Smooth muscle cell (in vitro differentiated cells): ENCODE measurements around the gene C2CD2. TPM values are rescaled to one million over a fixed set of nuclear protein-coding genes. Genes with fewer than 3 reads are reported as not detected.
"Not testable (repeated sequence)": the region's sequence is repeated elsewhere in the genome, so short reads cannot be mapped to it uniquely, and the experiment has no call there.

Experiments used
- DNase-seq: peaks from one replicate; lab custom pipeline; 2025; ENCODE audit not compliant: unreplicated experiment; lab: John Stamatoyannopoulos, UW
- H2AFZ ChIP-seq: fragments of 200-600 bp; sonication (generic); 2 replicates; pipeline ENCODE4 v1.6.0; 2016; ENCODE audit warnings: antibody characterized with exemption, low read depth, mild to moderate bottlenecking
- H3F3A ChIP-seq: fragments of 200-600 bp; sonication (generic); 2 replicates; pipeline ENCODE4 v1.6.0; 2017; ENCODE audit warnings: antibody characterized with exemption, low read depth
- H3K27ac ChIP-seq: fragments of 200-600 bp; sonication (generic); 2 replicates; pipeline ENCODE4 v1.5.1; 2016; ENCODE audit warnings: low read depth, mild to moderate bottlenecking
- H3K27me3 ChIP-seq: fragments of 200-600 bp; sonication (generic); 2 replicates; pipeline ENCODE4 v1.6.1; 2016; ENCODE audit warnings: low read depth, mild to moderate bottlenecking
- H3K36me3 ChIP-seq: fragments of 200-600 bp; sonication (generic); 2 replicates; pipeline ENCODE4 v1.5.1; 2016; ENCODE audit warnings: low read depth
- H3K4me1 ChIP-seq: fragments of 200-600 bp; sonication (generic); 2 replicates; pipeline ENCODE4 v1.5.1; 2016; ENCODE audit warnings: low read depth
- H3K4me2 ChIP-seq: fragments of 200-600 bp; sonication (generic); 2 replicates; pipeline ENCODE4 v1.6.0; 2016; ENCODE audit warnings: mild to moderate bottlenecking
- H3K4me3 ChIP-seq: fragments of 200-600 bp; sonication (generic); 2 replicates; pipeline ENCODE4 v1.5.1; 2016; ENCODE audit warnings: mild to moderate bottlenecking
- H3K79me2 ChIP-seq: fragments of 200-600 bp; sonication (generic); 2 replicates; pipeline ENCODE4 v1.6.0; 2016; ENCODE audit warnings: low read depth, mild to moderate bottlenecking
- H3K9ac ChIP-seq: fragments of 200-600 bp; sonication (generic); 2 replicates; pipeline ENCODE4 v1.6.0; 2016; ENCODE audit warnings: low read depth
- H3K9me3 ChIP-seq: fragments of 200-600 bp; sonication (generic); replicated peaks from 2 replicates; pipeline ENCODE4 v1.5.1; 2016; ENCODE audit warnings: low read depth
- H4K20me1 ChIP-seq: fragments of 200-600 bp; sonication (generic); 2 replicates; pipeline ENCODE4 v1.6.0; 2016; ENCODE audit warnings: low read depth
- WGBS: methylation state at CpG from one replicate; pipeline ENCODE4 v1.1.7; 2016; ENCODE audit warnings: low lambda C conversion rate; 5-methylcytosine and 5-hydroxymethylcytosine counted together
- polyA plus RNA-seq: library from polyadenylated mRNA; unstranded; fragments of >200 nt; fragmentation: Nextera tagmentation; extraction: Ambion mirVana; gene quantifications from 2 replicates; pipeline ENCODE4 v1.2.1, GENCODE V29; 2016
- total RNA-seq: library from RNA; depleted of rRNA; stranded (reverse); fragments of >200 nt; gene quantifications from 2 replicates; pipeline ENCODE4 v1.2.3, GENCODE V29; 2014
- TF ChIP-seq, protein P1 (sequence below): fragments of 200-600 bp; sonication (generic); IDR thresholded peaks from 2 replicates; pipeline ENCODE4 v1.5.1; 2017; ENCODE audit warnings: borderline replicate concordance, mild to moderate bottlenecking, antibody characterized with exemption; ENCODE audit not compliant: insufficient read depth, poor library complexity, severe bottlenecking

C2CD2 gene
- total and polyA plus RNA-seq, 2 experiments from 2014 or later: 3.4 to 6.1 TPM

DNA sequence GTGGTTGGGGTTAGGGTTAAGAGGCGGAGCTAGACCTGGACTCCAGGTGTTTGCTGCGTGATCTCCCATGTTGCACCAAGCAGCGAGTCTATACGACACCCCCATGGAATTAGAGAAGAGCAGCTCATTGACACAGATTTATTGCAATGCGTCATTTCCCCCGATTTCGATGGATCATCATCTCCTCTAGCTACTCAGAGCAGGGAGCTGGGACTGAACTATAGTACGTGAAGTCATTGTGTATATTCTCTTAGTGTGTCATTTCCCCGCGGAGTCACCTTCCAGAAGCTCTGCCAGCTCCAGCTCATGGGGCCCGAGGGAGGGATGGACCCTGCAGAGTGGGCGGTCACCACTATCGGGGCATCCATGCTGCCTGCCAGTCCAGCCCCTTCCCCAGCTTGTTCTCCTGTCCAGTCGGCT, 7.5 kb upstream of the C2CD2 start:
- Histone ChIP-seq H3K9ac (no peak overlapping the region), H3K27ac (no peak overlapping the region), H3K9me3 (no peaks in the 10 kb centered on the region), H3K4me3 (no peak overlapping the region), H3K79me2 (no peaks in the 10 kb centered on the region), H4K20me1 (no peaks in the 10 kb centered on the region), H3K27me3 (no peaks in the 10 kb centered on the region), H3K36me3 (no peaks in the 10 kb centered on the region), H3F3A (peaks cover 12% of the 10 kb centered on the region), H3K4me1 (peaks cover 5% of the 10 kb centered on the region), H3K4me2 (no peak overlapping the region), H2AFZ (no peak overlapping the region)
- no peak for DNase-seq
- 91% methylated on average over 14 of the region's 14 CpGs for WGBS
- TF ChIP-seq, protein P1, sequence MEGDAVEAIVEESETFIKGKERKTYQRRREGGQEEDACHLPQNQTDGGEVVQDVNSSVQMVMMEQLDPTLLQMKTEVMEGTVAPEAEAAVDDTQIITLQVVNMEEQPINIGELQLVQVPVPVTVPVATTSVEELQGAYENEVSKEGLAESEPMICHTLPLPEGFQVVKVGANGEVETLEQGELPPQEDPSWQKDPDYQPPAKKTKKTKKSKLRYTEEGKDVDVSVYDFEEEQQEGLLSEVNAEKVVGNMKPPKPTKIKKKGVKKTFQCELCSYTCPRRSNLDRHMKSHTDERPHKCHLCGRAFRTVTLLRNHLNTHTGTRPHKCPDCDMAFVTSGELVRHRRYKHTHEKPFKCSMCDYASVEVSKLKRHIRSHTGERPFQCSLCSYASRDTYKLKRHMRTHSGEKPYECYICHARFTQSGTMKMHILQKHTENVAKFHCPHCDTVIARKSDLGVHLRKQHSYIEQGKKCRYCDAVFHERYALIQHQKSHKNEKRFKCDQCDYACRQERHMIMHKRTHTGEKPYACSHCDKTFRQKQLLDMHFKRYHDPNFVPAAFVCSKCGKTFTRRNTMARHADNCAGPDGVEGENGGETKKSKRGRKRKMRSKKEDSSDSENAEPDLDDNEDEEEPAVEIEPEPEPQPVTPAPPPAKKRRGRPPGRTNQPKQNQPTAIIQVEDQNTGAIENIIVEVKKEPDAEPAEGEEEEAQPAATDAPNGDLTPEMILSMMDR: no peak

DNA sequence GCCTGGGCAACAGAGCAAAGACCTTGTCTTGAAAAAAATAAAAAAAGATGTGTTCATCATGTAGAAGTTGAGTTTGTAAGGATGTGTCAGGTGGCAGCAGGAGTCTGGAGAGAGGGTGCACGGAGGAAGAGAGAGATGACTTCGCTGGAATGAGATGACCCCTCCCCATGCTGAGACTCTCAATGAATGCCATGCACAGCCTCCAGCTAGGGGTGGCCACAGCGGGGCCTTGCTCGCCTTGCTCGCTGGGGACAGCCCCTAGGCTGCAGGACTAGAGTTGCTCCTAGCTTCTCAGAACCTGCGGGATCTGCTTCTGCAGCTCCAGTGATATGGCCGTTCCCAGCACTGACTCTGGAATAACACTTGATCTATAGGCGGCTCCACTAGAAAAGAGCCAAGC, 6.6 kb upstream of the C2CD2 start:
- Histone ChIP-seq H3K36me3 (no peaks in the 10 kb centered on the region), H2AFZ (no peak overlapping the region), H3K9ac (no peak overlapping the region), H4K20me1 (no peaks in the 10 kb centered on the region), H3K4me3 (no peak overlapping the region), H3K27ac (no peak overlapping the region), H3K4me1 (peaks cover 5% of the 10 kb centered on the region), H3K27me3 (no peaks in the 10 kb centered on the region), H3K9me3 (no peaks in the 10 kb centered on the region), H3K4me2 (no peak overlapping the region), H3F3A (peaks cover 13% of the 10 kb centered on the region), H3K79me2 (no peaks in the 10 kb centered on the region)
- 82% methylated on average over 8 of the region's 8 CpGs for WGBS
- TF ChIP-seq, protein P1: no peak
- no peak for DNase-seq

DNA sequence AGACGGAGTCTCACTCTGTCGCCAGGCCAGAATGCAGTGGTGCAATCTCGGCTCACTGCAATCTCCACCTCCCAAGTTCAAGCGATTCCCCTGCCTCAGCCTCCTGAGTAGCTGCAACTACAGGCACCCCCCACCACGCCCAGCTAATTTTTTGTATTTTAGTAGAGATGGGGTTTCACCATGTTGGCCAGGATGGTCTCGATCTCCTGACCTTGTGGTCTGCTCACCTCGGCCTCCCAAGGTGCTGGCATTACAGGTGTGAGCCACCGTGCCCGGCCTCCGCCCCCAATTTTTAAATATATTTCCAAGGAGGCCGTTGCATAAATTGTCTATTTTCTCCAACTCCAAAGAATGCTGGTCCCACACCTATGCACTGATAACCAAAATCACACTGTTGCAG, 5.9 kb upstream of the C2CD2 start:
- not testable (repeated sequence) for H3K36me3 ChIP-seq, H3K27ac ChIP-seq, H3K4me2 ChIP-seq, H2AFZ ChIP-seq, H3K9ac ChIP-seq, H3K79me2 ChIP-seq, H4K20me1 ChIP-seq, DNase-seq, H3K4me3 ChIP-seq, H3K9me3 ChIP-seq, H3K4me1 ChIP-seq, H3K27me3 ChIP-seq
- H3F3A ChIP-seq: peaks cover 14% of the 10 kb centered on the region
- 95% methylated on average over 11 of the region's 11 CpGs for WGBS

DNA sequence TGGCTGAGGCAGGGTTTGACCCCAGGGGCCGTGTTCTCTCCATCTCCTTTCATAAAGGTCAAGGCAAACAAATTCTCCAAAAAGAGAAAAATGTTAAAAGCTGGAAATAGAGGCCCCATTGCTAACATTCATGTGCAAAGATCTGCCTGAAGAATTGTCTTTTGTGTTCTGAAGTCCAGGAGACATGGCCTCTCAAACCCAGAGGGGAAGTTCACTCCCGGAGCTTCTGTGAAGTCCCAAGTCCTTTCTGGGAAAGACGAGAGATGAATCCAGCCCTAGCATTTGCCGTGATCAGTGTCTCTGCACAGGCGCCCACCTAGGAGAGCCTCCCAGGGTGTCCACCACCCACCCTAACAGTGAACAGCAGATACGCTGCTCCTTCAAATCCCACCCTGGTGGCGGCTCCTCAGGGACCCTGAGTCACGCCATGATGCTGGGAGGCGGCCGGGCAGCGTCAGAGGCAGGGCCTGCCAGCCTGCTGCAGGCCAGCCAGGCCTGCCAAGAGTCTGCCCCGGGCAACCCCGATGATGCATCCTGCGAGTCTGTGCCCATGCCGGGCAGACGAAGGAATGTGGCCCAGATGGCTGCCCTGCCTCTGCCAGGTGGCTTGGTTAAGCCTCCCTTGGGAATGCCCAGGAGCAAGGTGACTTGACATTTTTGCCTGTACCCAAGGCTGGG, 5.2 kb upstream of the C2CD2 start:
- Histone ChIP-seq H3K4me1 (peaks cover 5% of the 10 kb centered on the region), H3K9ac (no peak overlapping the region), H2AFZ (no peak overlapping the region), H3K27me3 (no peaks in the 10 kb centered on the region), H4K20me1 (no peaks in the 10 kb centered on the region), H3K27ac (no peak overlapping the region), H3K4me2 (no peak overlapping the region), H3F3A (peaks cover 19% of the 10 kb centered on the region), H3K79me2 (no peaks in the 10 kb centered on the region), H3K4me3 (no peak overlapping the region), H3K9me3 (no peaks in the 10 kb centered on the region), H3K36me3 (no peaks in the 10 kb centered on the region)
- no peak for DNase-seq
- WGBS: 97% methylated on average over 16 of the region's 16 CpGs
- TF ChIP-seq, protein P1: no peak
